Ovary (tissue), 3 donors: Measurements from ENCODE around the gene GPC6.

ENCODE experiments used
- CTCF ChIP-seq, 3 donors: fragments of 450-650 bp in 2 of 3; fragments of 200-600 bp in 1 of 3; IDR thresholded peaks; one replicate each; pipeline versions ENCODE4 v1.5.1 to v1.8.0; 2016 to 2022; ENCODE audit warnings: antibody characterized with exemption in 3 of 3, mild to moderate bottlenecking in 1 of 3
- EP300 ChIP-seq: sonication (generic); formaldehyde crosslinking; IDR thresholded peaks from one replicate; pipeline ENCODE4 v1.6.1; 2017; ENCODE audit warnings: antibody characterized with exemption
- POLR2A ChIP-seq: fragments of 450-650 bp; IDR thresholded peaks from one replicate; pipeline ENCODE4 v1.6.1; 2017; ENCODE audit warnings: antibody characterized with exemption, mild to moderate bottlenecking, moderate library complexity
- donor health status: DM: no; HTN: no; CAD: no.

DNA sequence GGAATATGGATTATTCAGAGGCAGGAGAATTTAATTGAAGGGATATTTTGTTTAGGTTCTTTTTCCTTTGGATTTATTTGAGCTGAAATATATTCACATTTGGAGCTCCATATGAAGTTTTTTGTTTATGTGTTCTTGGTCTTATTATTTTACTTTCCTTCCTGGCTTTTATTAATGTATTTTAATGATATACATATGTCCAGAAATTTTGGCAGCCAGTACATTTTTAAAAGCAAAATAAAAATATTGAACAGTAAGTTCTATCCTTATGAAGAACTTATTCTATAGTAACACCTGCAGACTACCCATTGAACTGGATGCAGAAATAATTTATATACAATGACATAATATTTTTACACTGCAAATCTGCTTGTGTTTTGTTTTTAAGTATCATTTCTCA, 323.6 kb downstream of the GPC6 start:
- TF ChIP-seq POLR2A (no peak), CTCF (IDR thresholded peaks at IDR 0.05) (no peak), EP300 (no peak)
